CD4-positive, alpha-beta T cell (primary cell): ENCODE results near the gene SCRN1. TPM values are rescaled to one million over a fixed set of nuclear protein-coding genes. Genes with fewer than 3 reads are reported as not detected.

ENCODE experiments used
- ATAC-seq: fragments of 200-7000 bp; cut with Tn5 transposase; one replicate; pipeline ENCODE4 v1.10.0; 2022; ENCODE audit warnings: mild to moderate bottlenecking; ENCODE audit not compliant: poor library complexity
- CTCF ChIA-PET: fragments of 350-600 bp; sonication (Branson Sonifier 250); formaldehyde crosslinking; loops from one replicate; lab custom pipeline; 2021; ENCODE audit warnings: antibody characterized with exemption, inconsistent platforms; lab: Charles Lee
- POLR2A ChIA-PET: fragments of 350-600 bp; sonication (Branson Sonifier 250); formaldehyde crosslinking; loops from one replicate; lab custom pipeline; 2021; ENCODE audit warnings: antibody characterized with exemption, inconsistent platforms; lab: Charles Lee
- DNase-seq, 14 experiments: peaks; one replicate each; pipeline ENCODE4 v3.0.0-alpha.2; 2013 to 2020; ENCODE audit warnings: mixed read lengths in 2 of 14
- H3K27ac ChIP-seq, 2 donors: one replicate each; pipeline versions ENCODE4 v1.5.1 to v1.7.0; 2013; ENCODE audit warnings: low read length in 2 of 2, low read depth in 1 of 2, mild to moderate bottlenecking in 1 of 2
- H3K27me3 ChIP-seq, 2 experiments: 1 replicate in 1 of 2; 2 replicates in 1 of 2; pipeline versions ENCODE4 v1.6.1 to v1.7.0; 2013; ENCODE audit warnings: low read length in 2 of 2, control low read depth in 1 of 2, mild to moderate bottlenecking in 1 of 2, moderate library complexity in 1 of 2; ENCODE audit not compliant: insufficient read depth in 2 of 2, control insufficient read depth in 1 of 2
- H3K36me3 ChIP-seq: one replicate; pipeline ENCODE4 v1.6.1; 2013; ENCODE audit warnings: low read length, control low read depth; ENCODE audit not compliant: insufficient read depth
- H3K4me1 ChIP-seq: one replicate; pipeline ENCODE4 v1.6.1; 2013; ENCODE audit warnings: low read length, control low read depth; ENCODE audit not compliant: insufficient read depth
- H3K4me3 ChIP-seq: one replicate; pipeline ENCODE4 v1.5.1; 2013; ENCODE audit warnings: mild to moderate bottlenecking, low read length, moderate library complexity
- H3K9me3 ChIP-seq, 2 experiments: 1 replicate in 1 of 2; 2 replicates in 1 of 2; pipeline versions ENCODE4 v1.6.1 to v1.7.0; 2013; ENCODE audit warnings: low read length in 2 of 2, mild to moderate bottlenecking in 2 of 2, control low read depth in 1 of 2, moderate library complexity in 1 of 2; ENCODE audit not compliant: control insufficient read depth in 1 of 2, insufficient read depth in 1 of 2
- H3K27ac Mint-ChIP-seq: one replicate; pipeline ENCODE4 v1.8.0; 2020; ENCODE audit warnings: mixed read lengths
- H3K27me3 Mint-ChIP-seq: one replicate; pipeline ENCODE4 v1.8.0; 2021; ENCODE audit warnings: mixed read lengths
- H3K36me3 Mint-ChIP-seq: one replicate; pipeline ENCODE4 v1.8.0; 2021; ENCODE audit warnings: low read depth, mixed read lengths
- H3K4me1 Mint-ChIP-seq: one replicate; pipeline ENCODE4 v1.8.0; 2021; ENCODE audit warnings: low read depth, mixed read lengths
- H3K4me3 Mint-ChIP-seq: one replicate; pipeline ENCODE4 v1.8.0; 2020; ENCODE audit warnings: mild to moderate bottlenecking, mixed read lengths
- H3K9me3 Mint-ChIP-seq: one replicate; pipeline ENCODE4 v1.8.0; 2020; ENCODE audit warnings: mixed read lengths
- CTCF ChIP-seq: fragments of 200-600 bp; IDR thresholded peaks from one replicate; pipeline ENCODE4 v1.8.0; 2022; ENCODE audit warnings: antibody characterized with exemption, mild to moderate bottlenecking
- intact Hi-C, 2 experiments: fragments of 100-400 bp; cut with DNase I in 1 of 2; cut with micrococcal nuclease in 1 of 2; formaldehyde crosslinking; loops; one replicate each; pipeline versions ENCODE4 v1.15.1 to v1.9.0; 2023 to 2025; cut with DNase I, micrococcal nuclease
- total RNA-seq, 174 experiments: library from RNA in 2 of 174; stranded (reverse) in 2 of 174; gene quantifications; one replicate each; pipeline ENCODE4 v1.2.3 and lab custom pipeline; 2021 to 2026

Gene SCRN1
- total RNA-seq, 2 experiments from 2014 or later: 2.4 to 3.2 TPM

GRCh38 chr7:29889288-29889687 is 100.3 kb downstream of the SCRN1 start:
- POLR2A ChIA-PET: no interaction called here
- TF ChIP-seq CTCF: no peak
- Mint-ChIP-seq H3K36me3 (no peaks in the 10 kb centered on the region), H3K4me3 (no peak overlapping the region), H3K4me1 (no peaks in the 10 kb centered on the region), H3K27ac (no peak overlapping the region), H3K9me3 (no peaks in the 10 kb centered on the region), H3K27me3 (peaks cover 6% of the 10 kb centered on the region)
- no peak overlapping the region for H3K27ac ChIP-seq
- H3K27me3 ChIP-seq: peaks cover 0 to 2% of the 10 kb centered on the region in 2 experiments
- no peaks in the 10 kb centered on the region for H3K36me3 ChIP-seq
- no peaks in the 10 kb centered on the region for H3K4me1 ChIP-seq
- no peak for DNase-seq
- intact Hi-C loops: no loop called here
- H3K9me3 ChIP-seq: no peaks in the 10 kb centered on the region
- CTCF ChIA-PET: no interaction called here
- no peak overlapping the region for H3K4me3 ChIP-seq
- ATAC-seq: no peak

- TF ChIP-seq CTCF: no peak
- Histone ChIP-seq H3K4me1 (no peaks in the 10 kb centered on the region), H3K4me3 (no peak overlapping the region), H3K27me3 (peaks cover 0 to 8% of the 10 kb centered on the region in 2 experiments), H3K9me3 (peaks cover 0 to 3% of the 10 kb centered on the region in 2 experiments), H3K36me3 (no peaks in the 10 kb centered on the region), H3K27ac (no peak overlapping the region)
- ChIA-PET CTCF (no interaction called here), POLR2A (no interaction called here)
- H3K4me1 Mint-ChIP-seq: peaks cover 6% of the 10 kb centered on the region
- no peak overlapping the region for H3K27ac Mint-ChIP-seq
- H3K36me3 Mint-ChIP-seq: no peaks in the 10 kb centered on the region
- H3K9me3 Mint-ChIP-seq: no peaks in the 10 kb centered on the region
- H3K4me3 Mint-ChIP-seq: no peak overlapping the region
- no peak for ATAC-seq
- no peak for DNase-seq
- H3K27me3 Mint-ChIP-seq: peaks cover 12% of the 10 kb centered on the region
- intact Hi-C loops: no loop called here
Measured at GRCh38 chr7:29888006-29888405, 101.6 kb downstream of the SCRN1 start.

GRCh38 chr7:29886827-29887226 is 102.8 kb downstream of the SCRN1 start:
- Histone ChIP-seq H3K4me1 (no peaks in the 10 kb centered on the region), H3K4me3 (no peak overlapping the region), H3K9me3 (peaks cover 0 to 3% of the 10 kb centered on the region in 2 experiments), H3K27me3 (peaks cover 0 to 8% of the 10 kb centered on the region in 2 experiments), H3K36me3 (no peaks in the 10 kb centered on the region), H3K27ac (no peak overlapping the region)
- H3K36me3 Mint-ChIP-seq: no peaks in the 10 kb centered on the region
- intact Hi-C loops: no loop called here
- DNase-seq (no peak), ATAC-seq (no peak)
- no peak overlapping the region for H3K27ac Mint-ChIP-seq
- CTCF ChIA-PET: no interaction called here
- H3K9me3 Mint-ChIP-seq: no peaks in the 10 kb centered on the region
- no peak overlapping the region for H3K4me3 Mint-ChIP-seq
- peaks cover 16% of the 10 kb centered on the region for H3K4me1 Mint-ChIP-seq
- peaks cover 15% of the 10 kb centered on the region for H3K27me3 Mint-ChIP-seq
- POLR2A ChIA-PET: no interaction called here
- TF ChIP-seq CTCF: no peak
